ENCODE data around the gene FEV.

- TF ChIP-seq EZH2 (IDR thresholded peaks at IDR 0.05; ENCODE audit: low read length): no peak
- TF ChIP-seq, protein P1, sequence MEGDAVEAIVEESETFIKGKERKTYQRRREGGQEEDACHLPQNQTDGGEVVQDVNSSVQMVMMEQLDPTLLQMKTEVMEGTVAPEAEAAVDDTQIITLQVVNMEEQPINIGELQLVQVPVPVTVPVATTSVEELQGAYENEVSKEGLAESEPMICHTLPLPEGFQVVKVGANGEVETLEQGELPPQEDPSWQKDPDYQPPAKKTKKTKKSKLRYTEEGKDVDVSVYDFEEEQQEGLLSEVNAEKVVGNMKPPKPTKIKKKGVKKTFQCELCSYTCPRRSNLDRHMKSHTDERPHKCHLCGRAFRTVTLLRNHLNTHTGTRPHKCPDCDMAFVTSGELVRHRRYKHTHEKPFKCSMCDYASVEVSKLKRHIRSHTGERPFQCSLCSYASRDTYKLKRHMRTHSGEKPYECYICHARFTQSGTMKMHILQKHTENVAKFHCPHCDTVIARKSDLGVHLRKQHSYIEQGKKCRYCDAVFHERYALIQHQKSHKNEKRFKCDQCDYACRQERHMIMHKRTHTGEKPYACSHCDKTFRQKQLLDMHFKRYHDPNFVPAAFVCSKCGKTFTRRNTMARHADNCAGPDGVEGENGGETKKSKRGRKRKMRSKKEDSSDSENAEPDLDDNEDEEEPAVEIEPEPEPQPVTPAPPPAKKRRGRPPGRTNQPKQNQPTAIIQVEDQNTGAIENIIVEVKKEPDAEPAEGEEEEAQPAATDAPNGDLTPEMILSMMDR (optimal IDR thresholded peaks at IDR 0.05 in 1 of 3, IDR thresholded peaks at IDR 0.05 in 1 of 3, conservative IDR thresholded peaks at IDR 0.05 in 1 of 3; ENCODE audit: extremely low read depth in 1 of 3, insufficient read depth in 2 of 3, low read length in 3 of 3): no peak
Measured at GRCh38 chr2:219018286-219018685, 33.3 kb upstream of the FEV start.

Data from keratinocyte (primary cell).